Measurements from ENCODE around the gene HLX.

The HLX gene

GRCh38 chr1:220926146-220926545, 46.9 kb downstream of the HLX start:
- ATAC-seq = no peak

GRCh38 chr1:220927442-220927841, 48.2 kb downstream of the HLX start:
- no peak for ATAC-seq

GRCh38 chr1:220928320-220928719, 49.1 kb downstream of the HLX start:
- ATAC-seq = no peak

GRCh38 chr1:220928725-220929300, 49.6 kb downstream of the HLX start:
- no peak for ATAC-seq

- no peak for ATAC-seq
Measured at GRCh38 chr1:220929304-220929703, 50.1 kb downstream of the HLX start.
